Osteoblast (primary cell): ENCODE results near the gene RNF43. TPM values are rescaled to one million over a fixed set of nuclear protein-coding genes. Genes with fewer than 3 reads are reported as not detected.

Experiments used
- DNase-seq: peaks from one replicate; pipeline ENCODE4 v3.0.0; 2011; ENCODE audit warnings: low spot score, mixed read lengths; ENCODE audit not compliant: insufficient read length; ENCODE audit errors: missing footprints
- H2AFZ ChIP-seq: 2 replicates; pipeline ENCODE4 v1.6.0; 2011; ENCODE audit warnings: mild to moderate bottlenecking, low read length
- H3K27ac ChIP-seq: 2 replicates; pipeline ENCODE4 v1.5.1; 2011; ENCODE audit warnings: mild to moderate bottlenecking, low read depth, low read length, moderate library complexity
- H3K27me3 ChIP-seq: 2 replicates; pipeline ENCODE4 v1.6.0; 2012; ENCODE audit warnings: mild to moderate bottlenecking, control low read depth, inconsistent platforms, low read length, moderate library complexity; ENCODE audit not compliant: insufficient read depth
- H3K36me3 ChIP-seq: 2 replicates; pipeline ENCODE4 v1.5.1; 2011; ENCODE audit warnings: mild to moderate bottlenecking, low read length, control low read depth, moderate library complexity; ENCODE audit not compliant: insufficient read depth
- H3K4me1 ChIP-seq: 2 replicates; pipeline ENCODE4 v1.5.1; 2011; ENCODE audit warnings: mild to moderate bottlenecking, low read length, control low read depth, moderate library complexity; ENCODE audit not compliant: insufficient read depth
- H3K4me2 ChIP-seq: 2 replicates; pipeline ENCODE4 v1.6.0; 2011; ENCODE audit warnings: mild to moderate bottlenecking, low read length; ENCODE audit not compliant: insufficient read depth
- H3K4me3 ChIP-seq: fragments of 200-600 bp; sonication (generic); 3 replicates; pipeline ENCODE4 v1.5.1; 2012; ENCODE audit warnings: mild to moderate bottlenecking, low read length, inconsistent platforms; ENCODE audit not compliant: insufficient read depth
- H3K79me2 ChIP-seq: 2 replicates; pipeline ENCODE4 v1.6.0; 2012; ENCODE audit warnings: mild to moderate bottlenecking, low read length, control low read depth, inconsistent platforms; ENCODE audit not compliant: insufficient read depth
- H3K9me3 ChIP-seq: 2 replicates; pipeline ENCODE4 v1.5.1; 2011; ENCODE audit warnings: low read depth, low read length, control low read depth
- H4K20me1 ChIP-seq: 2 replicates; pipeline ENCODE4 v1.6.0; 2012; ENCODE audit warnings: mild to moderate bottlenecking, low read length, control low read depth; ENCODE audit not compliant: insufficient read depth
- CTCF ChIP-seq: IDR thresholded peaks from 2 replicates; pipeline ENCODE4 v1.5.1; 2011; ENCODE audit warnings: mild to moderate bottlenecking, low read depth, low read length, moderate library complexity; ENCODE audit errors: extremely low read depth
- total RNA-seq: library from RNA; depleted of rRNA; stranded (reverse); fragments of >200 nt; gene quantifications from 2 replicates; pipeline ENCODE4 v1.2.3, GENCODE V29; 2012

The RNF43 gene
- total RNA-seq, 1 donor: under 0.01 TPM

GRCh38 chr17:58447039-58447975 is 30.0 kb upstream of the RNF43 start:
- Histone ChIP-seq H3K4me1 (no peaks in the 10 kb centered on the region), H3K9me3 (no peaks in the 10 kb centered on the region), H4K20me1 (no peaks in the 10 kb centered on the region), H3K79me2 (no peaks in the 10 kb centered on the region), H3K27ac (no peak overlapping the region), H3K4me3 (no peak overlapping the region), H3K4me2 (no peak overlapping the region), H3K36me3 (no peaks in the 10 kb centered on the region), H3K27me3 (no peaks in the 10 kb centered on the region), H2AFZ (no peak overlapping the region)
- DNase-seq: peak; percentile 67
- peak; percentile 86 for TF ChIP-seq CTCF

GRCh38 chr17:58446086-58446485 is 28.8 kb upstream of the RNF43 start:
- DNase-seq: no peak
- H3K27ac ChIP-seq: no peak overlapping the region
- no peak overlapping the region for H2AFZ ChIP-seq
- no peak for TF ChIP-seq CTCF
- H3K4me2 ChIP-seq: no peak overlapping the region
- H3K4me3 ChIP-seq: no peak overlapping the region
- H3K27me3 ChIP-seq: no peaks in the 10 kb centered on the region
- H3K9me3 ChIP-seq: no peaks in the 10 kb centered on the region
- no peaks in the 10 kb centered on the region for H3K4me1 ChIP-seq
- H3K36me3 ChIP-seq: no peaks in the 10 kb centered on the region
- H4K20me1 ChIP-seq: no peaks in the 10 kb centered on the region
- no peaks in the 10 kb centered on the region for H3K79me2 ChIP-seq

GRCh38 chr17:58436805-58437239 is 19.5 kb upstream of the RNF43 start:
- Histone ChIP-seq H4K20me1 (no peaks in the 10 kb centered on the region), H3K4me2 (no peak overlapping the region), H3K27ac (no peak overlapping the region), H3K9me3 (no peaks in the 10 kb centered on the region), H3K4me1 (no peaks in the 10 kb centered on the region), H3K36me3 (no peaks in the 10 kb centered on the region), H2AFZ (no peak overlapping the region), H3K4me3 (no peak overlapping the region), H3K27me3 (peaks cover 8% of the 10 kb centered on the region), H3K79me2 (no peaks in the 10 kb centered on the region)
- DNase-seq: no peak
- no peak for TF ChIP-seq CTCF

GRCh38 chr17:58436245-58436644 is 18.9 kb upstream of the RNF43 start:
- H3K9me3 ChIP-seq: no peaks in the 10 kb centered on the region
- no peaks in the 10 kb centered on the region for H3K36me3 ChIP-seq
- H3K4me1 ChIP-seq: no peaks in the 10 kb centered on the region
- TF ChIP-seq CTCF: no peak
- H2AFZ ChIP-seq: no peak overlapping the region
- H3K4me2 ChIP-seq: no peak overlapping the region
- H3K4me3 ChIP-seq: no peak overlapping the region
- no peak overlapping the region for H3K27ac ChIP-seq
- no peaks in the 10 kb centered on the region for H4K20me1 ChIP-seq
- no peaks in the 10 kb centered on the region for H3K79me2 ChIP-seq
- peaks cover 11% of the 10 kb centered on the region for H3K27me3 ChIP-seq
- no peak for DNase-seq
